GM21576 (cell line): Measurements from ENCODE around the gene USP48.
A peak's percentile ranks its signal among the peaks of the same experiment; 100 is the strongest.
"Not testable (repeated sequence)": the region's sequence is repeated elsewhere in the genome, so short reads cannot be mapped to it uniquely, and the experiment has no call there.

ENCODE experiments used
- ATAC-seq: cut with Tn5 transposase; IDR thresholded peaks from one replicate; pipeline ENCODE4 v1.9.1; 2021; ENCODE audit warnings: mild to moderate bottlenecking, moderate library complexity; ENCODE audit not compliant: unreplicated experiment

The USP48 gene

GRCh38 chr1:21814981-21815582 is 32.1 kb upstream of the USP48 start:
- no peak for ATAC-seq

GRCh38 chr1:21814241-21814918 is 31.4 kb upstream of the USP48 start:
- no peak for ATAC-seq

- no peak for ATAC-seq
These were observed 30.6 kb upstream of the USP48 start for GRCh38 chr1:21813542-21813941.

GRCh38 chr1:21811875-21812305 is 28.9 kb upstream of the USP48 start, which contains the start of gene LDLRAD2:
Gene LDLRAD2, plus strand, starts transcription at chr1:21812265. Its CDS starts 187 bp downstream, at chr1:21812452.
- no peak for ATAC-seq

- no peak for ATAC-seq
These were observed 21.6 kb upstream of the USP48 start for GRCh38 chr1:21804536-21804935.

GRCh38 chr1:21801100-21801499 is 18.2 kb upstream of the USP48 start:
- ATAC-seq = no peak

- no peak for ATAC-seq
These were observed 16.8 kb upstream of the USP48 start for GRCh38 chr1:21799730-21800129.

- ATAC-seq = no peak
These were observed 12.1 kb upstream of the USP48 start for GRCh38 chr1:21795075-21795474.

- ATAC-seq = no peak
These were observed 11.7 kb upstream of the USP48 start for GRCh38 chr1:21794656-21795055.

- no peak for ATAC-seq
These were observed 10.2 kb upstream of the USP48 start for GRCh38 chr1:21793104-21793503.

GRCh38 chr1:21786640-21787039 is 3.7 kb upstream of the USP48 start:
- no peak for ATAC-seq

- ATAC-seq = not testable (repeated sequence)
These were observed 2.8 kb upstream of the USP48 start for GRCh38 chr1:21785764-21786163.

GRCh38 chr1:21783679-21784603 is 992 bp upstream of the USP48 start:
- ATAC-seq = no peak

GRCh38 chr1:21782349-21782867 is 541 bp downstream of the USP48 start:
- ATAC-seq = peak; percentile 22

GRCh38 chr1:21781815-21782348 is 1.1 kb downstream of the USP48 start:
- ATAC-seq = no peak

- ATAC-seq = no peak
These were observed 3.1 kb downstream of the USP48 start for GRCh38 chr1:21779613-21780521.

- ATAC-seq = no peak
These were observed 4.6 kb downstream of the USP48 start for GRCh38 chr1:21778405-21778727.

- ATAC-seq = not testable (repeated sequence)
These were observed 6.0 kb downstream of the USP48 start for GRCh38 chr1:21776925-21777324.

GRCh38 chr1:21775985-21776562 is 6.9 kb downstream of the USP48 start:
- ATAC-seq = no peak

- ATAC-seq = no peak
These were observed 7.4 kb downstream of the USP48 start for GRCh38 chr1:21775550-21775914.
